Subcutaneous adipose tissue (tissue), 4 donors: Measurements from ENCODE around the gene MYO1E. TPM values are rescaled to one million over a fixed set of nuclear protein-coding genes. Genes with fewer than 3 reads are reported as not detected.

Experiments
- CTCF ChIP-seq: fragments of 450-650 bp; IDR thresholded peaks from one replicate; pipeline ENCODE4 v1.5.1; 2016; ENCODE audit warnings: low read depth, mild to moderate bottlenecking, control low read depth, antibody characterized with exemption, moderate library complexity
- total RNA-seq, 4 donors: library from RNA; depleted of rRNA; stranded (reverse); fragments of >200 nt; gene quantifications; one replicate each; pipeline ENCODE4 v1.1.0, GENCODE V29; 2016

MYO1E gene
- total RNA-seq, 4 donors from 2014 or later: 34.1 to 188 (median 91.7) TPM

DNA sequence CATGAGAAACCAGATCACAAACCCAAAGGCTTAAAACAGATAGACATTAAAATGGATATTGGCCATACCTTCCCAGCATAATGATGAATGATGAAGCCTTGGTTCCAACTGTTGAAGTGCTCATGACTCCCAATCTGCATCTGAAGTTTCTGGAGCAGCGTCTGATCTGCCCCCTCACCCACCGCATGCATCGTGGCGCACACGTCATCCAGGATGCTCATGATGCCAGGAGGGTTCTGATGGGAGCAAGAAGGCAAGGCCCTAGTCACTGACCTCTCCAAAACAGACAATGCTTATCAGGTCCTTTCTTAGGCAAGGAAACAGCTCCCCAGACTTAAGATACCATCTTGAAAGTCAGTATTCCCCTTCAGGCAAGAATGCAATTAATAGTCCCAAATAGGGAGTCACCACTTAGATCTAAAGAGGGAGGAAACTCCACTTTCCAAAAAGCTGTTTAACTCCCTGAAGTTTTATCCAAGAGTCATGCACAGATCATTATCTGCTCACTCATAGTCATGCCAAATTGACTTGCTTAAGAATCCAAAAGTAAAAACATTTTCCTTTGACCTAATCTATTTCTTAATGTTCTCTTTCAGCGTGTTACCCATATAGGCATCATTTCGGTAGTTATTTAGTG, 163.9 kb downstream of the MYO1E start:
- no peak for TF ChIP-seq CTCF

- no peak for TF ChIP-seq CTCF
Observed at GRCh38 chr15:59206623-59207183, 166.0 kb downstream of the MYO1E start, which contains the start of gene LDHAL6B. Gene LDHAL6B, plus strand, starts transcription at chr15:59206843. Its CDS starts 98 bp downstream, at chr15:59206941.

- TF ChIP-seq CTCF: no peak
Observed at GRCh38 chr15:59205839-59206622, 166.6 kb downstream of the MYO1E start.

- TF ChIP-seq CTCF: no peak
Observed at GRCh38 chr15:59203657-59204056, 169.0 kb downstream of the MYO1E start.

DNA sequence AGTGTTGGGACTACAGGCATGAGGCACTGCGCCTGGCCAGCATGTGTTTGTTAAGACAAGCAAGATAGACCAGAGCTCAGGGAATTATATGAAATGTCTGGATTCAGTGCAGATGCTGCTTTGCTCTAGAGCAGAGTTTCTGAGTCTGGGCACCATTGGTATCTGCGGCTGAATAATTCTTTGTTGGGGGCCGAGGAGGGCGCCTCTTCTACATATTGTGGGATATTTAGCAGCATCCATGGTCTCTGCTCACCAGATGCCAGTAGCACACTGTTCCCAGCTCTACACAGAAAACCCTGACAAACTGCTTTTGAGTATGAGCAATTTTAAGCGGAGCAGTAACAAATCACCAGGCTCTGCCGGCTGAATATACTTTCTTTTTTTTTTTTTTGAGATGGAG, 169.7 kb downstream of the MYO1E start:
- no peak for TF ChIP-seq CTCF

DNA sequence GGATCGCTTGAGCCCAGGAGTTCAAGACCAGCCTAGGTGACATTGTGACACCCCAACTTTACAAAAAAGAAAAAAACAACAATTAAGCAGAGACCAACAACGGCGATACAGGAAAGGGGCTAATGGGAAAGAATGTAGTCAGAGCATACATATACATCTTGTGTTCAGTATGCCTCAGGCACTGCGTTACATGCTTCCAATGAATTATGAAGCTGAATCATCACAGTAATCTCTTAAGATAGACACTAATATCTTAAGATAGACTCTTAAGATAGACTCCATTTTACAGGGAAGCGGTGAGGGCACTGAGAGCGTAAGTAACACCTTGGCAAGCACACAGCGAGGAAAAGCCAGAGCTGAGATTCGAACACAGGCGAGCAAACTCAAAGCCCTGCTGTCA, 172.1 kb downstream of the MYO1E start:
- TF ChIP-seq CTCF: no peak

DNA sequence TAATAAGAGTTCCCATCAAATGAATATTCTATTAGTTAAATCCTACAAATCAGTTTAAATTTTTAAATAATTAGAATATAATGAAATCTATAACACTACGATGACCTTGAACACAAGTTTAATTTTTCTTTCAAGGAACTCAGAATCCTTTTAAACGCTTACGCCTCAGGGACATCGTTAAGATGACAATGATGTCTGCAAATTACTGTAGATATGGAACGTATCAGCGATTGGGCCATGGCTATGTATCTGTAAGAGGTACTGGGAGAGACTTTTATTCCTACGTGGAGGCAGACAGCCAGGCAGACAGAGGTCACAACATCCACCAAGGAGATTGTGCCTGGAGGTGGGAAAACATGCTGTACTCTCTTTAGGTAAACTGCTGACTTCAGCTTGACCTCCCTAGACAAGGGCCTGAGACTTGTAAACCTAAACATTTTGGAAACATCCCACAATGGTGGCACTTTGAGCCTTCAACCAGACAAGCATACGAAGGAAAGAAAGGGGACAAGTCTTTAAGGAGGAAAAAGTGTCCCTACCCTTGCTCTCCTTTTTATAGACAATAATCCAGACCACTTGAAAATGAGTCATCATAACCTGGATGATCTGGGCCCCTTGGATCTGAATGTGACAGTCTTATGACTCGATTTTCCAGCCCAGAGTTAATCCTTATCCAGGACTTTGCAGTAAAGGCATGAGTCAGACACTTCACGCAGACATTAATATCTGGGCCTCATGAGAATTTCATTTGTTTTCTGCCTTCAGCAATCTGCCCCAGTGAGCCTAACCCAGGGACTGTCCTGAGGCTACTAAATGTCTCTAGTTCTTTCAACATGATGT, 172.8 kb downstream of the MYO1E start:
- no peak for TF ChIP-seq CTCF
